ENCODE measurements around the gene MYO7B.

DNA sequence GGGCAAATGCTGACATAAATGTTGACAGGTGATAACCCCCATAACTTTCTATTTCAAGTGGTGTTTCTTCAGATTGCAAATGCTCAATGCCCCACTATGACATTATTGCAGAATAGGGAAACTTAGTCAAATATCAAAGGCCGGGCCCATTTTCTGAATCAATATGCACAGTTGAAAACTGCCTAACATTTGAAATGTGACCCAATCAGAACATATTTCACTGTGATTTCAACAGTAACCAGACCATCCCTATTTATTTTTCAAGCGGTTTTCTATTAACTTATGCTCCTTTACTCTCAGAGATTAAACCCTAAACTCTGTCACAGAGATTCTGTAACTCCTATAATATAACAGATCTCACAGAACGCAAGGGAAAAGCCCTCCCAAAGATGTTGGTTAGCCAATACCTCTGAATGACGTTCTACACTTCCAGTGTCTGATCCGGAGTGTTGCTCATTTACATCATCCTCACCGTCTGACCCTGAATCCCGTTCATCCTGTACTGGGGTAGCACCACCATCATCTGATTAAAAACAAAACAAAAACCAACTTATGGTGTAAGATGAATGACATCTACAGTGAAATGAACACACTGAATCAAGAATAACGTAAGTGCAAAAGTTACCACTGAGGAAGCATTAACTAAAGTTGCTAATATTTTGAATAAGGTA is 12.1 kb upstream of the MYO7B start:
- TF ChIP-seq, protein P1, sequence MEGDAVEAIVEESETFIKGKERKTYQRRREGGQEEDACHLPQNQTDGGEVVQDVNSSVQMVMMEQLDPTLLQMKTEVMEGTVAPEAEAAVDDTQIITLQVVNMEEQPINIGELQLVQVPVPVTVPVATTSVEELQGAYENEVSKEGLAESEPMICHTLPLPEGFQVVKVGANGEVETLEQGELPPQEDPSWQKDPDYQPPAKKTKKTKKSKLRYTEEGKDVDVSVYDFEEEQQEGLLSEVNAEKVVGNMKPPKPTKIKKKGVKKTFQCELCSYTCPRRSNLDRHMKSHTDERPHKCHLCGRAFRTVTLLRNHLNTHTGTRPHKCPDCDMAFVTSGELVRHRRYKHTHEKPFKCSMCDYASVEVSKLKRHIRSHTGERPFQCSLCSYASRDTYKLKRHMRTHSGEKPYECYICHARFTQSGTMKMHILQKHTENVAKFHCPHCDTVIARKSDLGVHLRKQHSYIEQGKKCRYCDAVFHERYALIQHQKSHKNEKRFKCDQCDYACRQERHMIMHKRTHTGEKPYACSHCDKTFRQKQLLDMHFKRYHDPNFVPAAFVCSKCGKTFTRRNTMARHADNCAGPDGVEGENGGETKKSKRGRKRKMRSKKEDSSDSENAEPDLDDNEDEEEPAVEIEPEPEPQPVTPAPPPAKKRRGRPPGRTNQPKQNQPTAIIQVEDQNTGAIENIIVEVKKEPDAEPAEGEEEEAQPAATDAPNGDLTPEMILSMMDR (IDR thresholded peaks at IDR 0.05), result no peak
- TF ChIP-seq POLR2A (IDR thresholded peaks at IDR 0.05), result no peak
- TF ChIP-seq POLR2AphosphoS5 (IDR thresholded peaks at IDR 0.05), result no peak
- TF ChIP-seq EP300 (IDR thresholded peaks at IDR 0.05), result no peak

Measured in gastroesophageal sphincter (tissue), 3 donors.